GM21619 (cell line): Measurements from ENCODE around the gene ASB13.

Experiments
- ATAC-seq: cut with Tn5 transposase; IDR thresholded peaks from one replicate; pipeline ENCODE4 v1.9.1; 2021; ENCODE audit not compliant: unreplicated experiment

ASB13 gene

DNA sequence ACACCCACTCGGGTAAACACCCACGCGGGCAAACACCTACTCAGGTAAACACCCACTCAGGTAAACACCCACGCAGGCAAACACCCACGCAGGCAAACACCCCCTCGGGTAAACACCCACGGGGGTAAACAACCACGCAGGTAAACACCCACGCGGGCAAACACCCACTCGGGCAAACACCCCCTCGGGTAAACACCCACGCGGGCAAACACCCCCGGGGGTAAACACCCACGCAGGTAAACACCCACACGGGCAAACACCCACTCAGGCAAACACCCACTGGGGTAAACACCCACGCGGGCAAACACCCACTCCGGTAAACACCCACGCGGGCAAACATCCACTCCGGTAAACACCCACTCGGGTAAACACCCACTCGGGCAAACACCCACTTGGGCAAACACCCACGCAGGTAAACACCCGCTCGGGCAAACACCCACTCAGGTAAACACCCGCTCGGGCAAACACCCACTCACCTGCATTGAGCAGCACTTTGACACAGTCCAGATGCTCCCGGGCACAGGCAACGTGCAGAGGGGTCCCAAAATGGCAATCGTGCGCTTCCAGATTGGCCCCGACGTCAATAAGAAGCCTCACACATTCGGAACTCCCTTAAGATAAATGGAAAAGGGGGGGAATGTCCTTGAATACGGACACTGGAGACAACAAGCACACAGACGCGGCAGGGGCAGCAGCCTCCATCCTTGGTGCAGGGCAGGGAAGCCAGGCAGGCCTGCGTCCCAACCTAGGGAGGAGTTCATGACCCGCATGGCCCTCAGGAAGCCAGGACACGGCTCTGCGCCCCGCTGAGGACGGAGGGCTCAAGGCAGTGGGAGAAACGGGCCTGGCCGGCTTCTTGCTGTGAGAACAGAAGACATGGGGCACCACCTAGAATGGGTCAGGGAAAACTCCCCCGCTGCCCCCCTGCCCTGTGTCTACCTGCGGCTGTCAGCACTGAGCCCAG lies 17.6 kb downstream of the ASB13 start:
- ATAC-seq = no peak

DNA sequence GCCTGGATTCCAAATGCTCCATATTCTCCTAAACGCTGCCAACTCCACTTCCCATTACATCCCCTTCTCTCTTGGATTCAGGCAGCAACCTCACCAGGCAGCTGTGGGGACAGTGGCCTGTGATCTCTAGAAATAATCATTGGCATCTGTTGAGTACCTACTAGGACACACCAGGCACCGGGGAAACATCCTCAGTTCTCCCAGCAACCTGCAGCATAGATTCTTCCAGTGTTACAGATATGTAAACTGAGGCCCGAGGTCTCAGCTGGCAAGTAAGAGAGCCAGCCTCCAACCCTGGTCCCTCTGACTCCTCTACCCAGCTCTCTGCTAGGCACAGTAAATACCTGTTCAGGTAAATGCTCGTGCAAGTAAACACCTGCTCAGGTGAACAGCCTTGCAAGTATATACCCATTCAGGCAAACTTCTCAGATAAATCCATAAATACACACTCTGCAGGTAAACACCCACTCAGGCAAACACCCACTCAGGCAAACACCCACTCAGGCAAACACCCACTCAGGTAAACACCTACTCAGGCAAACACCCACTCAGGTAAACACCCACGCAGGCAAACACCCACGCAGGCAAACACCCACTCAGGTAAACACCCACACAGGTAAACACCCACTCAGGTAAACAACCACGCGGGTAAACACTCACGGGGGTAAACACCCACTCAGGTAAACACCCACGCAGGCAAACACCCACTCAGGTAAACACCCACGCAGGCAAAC lies 18.7 kb downstream of the ASB13 start:
- no peak for ATAC-seq

DNA sequence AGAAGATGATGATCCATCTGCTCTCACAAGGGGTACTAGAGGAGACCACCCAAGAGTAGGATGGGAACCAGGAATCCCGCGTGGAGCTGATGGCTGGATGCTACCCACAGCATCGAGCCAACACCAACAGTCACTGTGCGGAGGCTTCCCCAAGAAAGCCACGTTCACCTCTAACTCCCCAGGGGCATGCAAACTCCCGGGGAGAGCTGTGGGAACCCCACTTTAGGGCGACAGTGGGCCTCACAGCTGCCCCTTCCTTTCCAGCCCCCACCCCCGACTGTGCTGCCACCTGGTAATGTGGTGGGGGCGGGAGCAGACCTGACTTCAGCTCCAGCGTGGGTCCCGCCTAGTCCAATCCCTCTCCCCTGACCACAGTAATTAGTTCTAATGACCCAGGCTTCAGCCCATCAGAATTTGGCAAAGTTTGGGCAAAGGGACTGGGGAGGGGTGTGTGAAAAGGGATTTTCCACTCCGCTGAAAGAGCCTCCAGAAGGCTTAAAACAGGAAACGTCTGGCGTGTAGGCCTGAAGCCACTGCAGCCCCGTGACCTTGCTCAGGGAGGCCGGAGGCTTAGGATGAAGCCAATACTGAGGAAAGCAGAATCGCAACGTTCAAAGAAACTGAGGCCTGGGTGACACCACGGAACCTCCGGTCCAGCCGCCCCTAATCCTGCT lies 20.3 kb downstream of the ASB13 start:
- ATAC-seq = no peak

DNA sequence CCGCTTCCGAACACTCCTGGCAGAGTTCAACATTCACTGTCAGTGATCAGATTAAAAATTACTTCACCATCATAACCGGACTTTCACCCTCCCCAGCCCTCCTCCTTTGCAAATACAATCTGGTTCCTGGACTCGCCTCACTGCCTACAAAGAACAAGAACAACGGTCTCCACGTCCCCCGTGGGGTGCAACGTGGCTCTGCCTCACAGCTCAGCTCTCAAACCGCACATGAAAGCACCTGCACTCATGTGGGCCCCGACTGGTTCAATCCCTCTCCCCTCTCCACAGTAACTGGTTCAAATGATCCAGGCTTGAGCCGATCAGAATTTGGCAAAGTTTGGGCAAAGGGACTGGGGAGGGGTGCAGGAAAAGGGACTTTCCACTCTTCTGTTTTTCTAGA lies 21.0 kb downstream of the ASB13 start:
- ATAC-seq = no peak

DNA sequence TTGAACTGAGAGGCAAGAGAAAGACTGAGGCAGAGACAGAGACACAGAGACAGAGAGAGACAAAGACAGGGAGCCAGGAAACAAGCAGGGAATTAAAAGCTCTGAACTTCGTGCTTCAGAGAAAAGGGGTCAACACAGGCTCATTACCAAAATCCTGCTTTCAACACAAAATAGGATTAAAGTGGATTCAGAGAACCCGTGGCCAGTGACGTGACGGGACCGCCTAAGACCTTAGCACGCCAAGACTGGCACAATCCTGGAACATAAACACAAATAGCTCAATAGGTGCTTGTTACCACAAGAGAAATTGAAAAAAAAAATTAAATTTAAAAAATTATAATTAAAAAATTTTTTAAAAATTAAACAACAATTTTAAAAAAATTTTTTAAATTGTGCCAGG lies 21.5 kb downstream of the ASB13 start:
- ATAC-seq = no peak

DNA sequence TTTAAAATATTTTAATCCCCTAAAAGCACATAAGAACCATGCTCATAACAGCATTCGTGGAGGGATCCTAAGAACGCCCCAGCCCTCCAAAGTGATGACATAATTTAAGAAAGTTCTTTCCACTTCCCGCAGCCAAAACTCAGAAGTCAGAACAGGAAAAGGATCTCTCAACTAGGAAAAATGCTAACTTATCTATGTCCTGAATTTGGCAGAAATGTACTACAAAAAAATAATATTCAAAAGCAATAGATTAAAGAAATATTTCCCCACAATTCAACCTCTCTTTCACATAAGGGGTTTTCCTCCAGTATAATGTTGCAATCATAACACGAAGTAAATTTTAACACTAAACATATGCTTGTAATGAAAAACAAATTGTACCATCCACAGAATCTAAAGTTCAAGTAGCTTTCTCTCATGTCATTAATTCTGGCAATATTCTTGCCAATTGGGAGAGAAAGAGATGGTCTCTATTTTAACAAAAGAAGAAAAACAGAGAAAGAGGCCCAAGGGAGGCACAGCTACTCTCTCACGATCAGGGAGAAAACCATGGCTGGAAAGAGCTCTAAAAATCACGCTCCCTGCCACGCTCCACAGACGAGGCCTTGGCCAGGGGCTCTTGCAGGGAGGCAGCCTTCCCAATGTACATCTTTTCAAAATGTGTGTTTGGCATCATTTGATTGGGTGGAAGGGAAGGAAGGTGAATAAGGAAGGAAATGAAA lies 22.9 kb downstream of the ASB13 start:
- ATAC-seq = no peak

DNA sequence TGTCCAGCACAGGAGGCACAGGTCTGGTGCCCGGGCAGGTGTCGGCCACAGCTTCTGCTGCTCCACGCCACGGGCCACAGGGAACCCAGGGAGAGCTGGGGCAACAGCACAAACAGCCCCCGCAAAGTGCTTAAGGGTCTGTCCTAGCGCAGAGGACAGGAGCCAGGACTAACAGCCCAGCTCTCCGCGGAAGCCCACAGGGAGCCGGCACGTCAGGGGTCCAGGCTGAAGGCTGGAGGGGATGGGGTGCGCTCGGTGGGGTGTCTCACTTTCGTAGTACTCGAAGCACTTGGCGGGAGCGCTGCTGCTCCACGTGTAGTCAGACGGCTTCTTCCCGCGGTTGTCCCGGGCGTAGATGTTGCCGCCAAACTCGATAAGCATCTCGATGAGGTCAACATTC lies 24.9 kb downstream of the ASB13 start:
- ATAC-seq = no peak

DNA sequence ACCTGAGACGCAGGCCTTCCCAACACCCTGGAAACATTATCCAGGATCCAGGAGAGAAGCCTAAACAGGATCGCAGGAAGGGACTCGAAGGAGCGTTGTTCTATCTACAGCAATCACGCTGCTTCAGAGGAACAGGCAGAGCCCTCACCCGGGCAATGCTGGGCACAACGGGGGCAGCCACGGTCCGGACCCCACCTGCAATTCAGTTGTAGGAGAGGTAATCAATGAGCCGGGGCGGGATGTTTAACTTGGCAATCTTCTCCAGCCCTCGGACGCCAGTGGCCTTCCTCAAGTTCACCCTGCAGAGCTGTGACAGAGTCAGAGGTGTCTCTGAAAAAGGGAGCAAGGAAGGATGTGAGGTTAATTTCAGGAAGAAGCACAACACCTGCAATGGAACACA lies 25.9 kb downstream of the ASB13 start:
- no peak for ATAC-seq

DNA sequence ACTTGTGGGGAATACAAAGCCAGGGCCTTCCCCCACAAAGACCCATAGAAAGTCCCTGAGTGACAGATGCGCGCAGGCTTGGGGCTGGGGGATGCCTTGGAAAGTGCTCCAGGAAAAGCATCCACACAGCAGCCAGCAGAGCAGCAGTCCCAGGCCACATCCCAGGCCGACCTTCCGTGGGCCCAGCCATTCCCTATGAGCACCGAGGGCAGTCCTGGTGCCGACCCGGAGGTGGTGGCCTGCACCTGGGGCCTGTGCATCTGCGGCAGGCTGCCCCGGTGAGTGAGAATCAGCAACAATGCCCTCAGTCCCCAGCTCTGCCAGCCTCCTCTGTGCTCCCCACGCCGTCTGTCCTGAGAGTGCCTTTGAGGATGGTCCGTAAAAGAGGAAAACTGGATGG lies 26.4 kb downstream of the ASB13 start:
- ATAC-seq = no peak

DNA sequence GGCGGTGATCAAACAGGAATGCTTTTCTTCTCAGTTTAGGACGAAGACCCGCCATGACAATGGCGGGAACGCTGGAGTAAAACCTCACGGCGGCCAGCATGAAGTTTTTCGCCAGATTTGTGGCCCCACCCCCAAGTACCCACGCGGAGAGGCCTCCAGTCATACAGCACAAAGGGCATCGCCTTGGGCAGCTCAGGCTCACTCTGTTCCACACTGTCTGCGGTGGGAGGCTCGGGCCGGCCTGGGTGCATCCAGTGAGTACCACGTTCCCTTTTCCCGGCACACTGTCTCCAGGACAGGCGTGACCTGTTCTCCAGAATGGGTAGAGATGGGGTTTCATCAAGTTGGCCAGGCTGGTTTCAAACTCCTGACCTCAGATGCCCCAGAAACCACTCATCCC lies 27.3 kb downstream of the ASB13 start:
- ATAC-seq = no peak

DNA sequence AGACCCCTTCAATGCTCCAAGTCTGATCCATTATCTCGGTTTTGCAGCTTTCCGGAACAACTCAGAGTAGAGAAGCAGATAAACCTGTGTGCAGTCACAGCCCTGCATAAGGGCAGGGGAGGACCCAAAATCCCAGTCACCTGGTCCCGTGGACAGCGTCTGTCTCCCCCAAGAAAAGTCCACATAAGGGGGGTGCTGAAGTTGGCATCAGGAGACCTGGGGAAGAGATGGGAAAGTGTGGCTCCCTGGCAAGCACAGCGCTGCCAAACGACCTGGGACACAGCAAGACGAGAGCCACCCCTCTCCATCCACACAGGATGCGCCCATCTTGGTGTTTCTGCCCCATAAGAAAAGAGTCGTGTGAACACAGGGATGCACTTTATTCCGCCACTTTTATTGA lies 27.9 kb downstream of the ASB13 start:
- no peak for ATAC-seq

DNA sequence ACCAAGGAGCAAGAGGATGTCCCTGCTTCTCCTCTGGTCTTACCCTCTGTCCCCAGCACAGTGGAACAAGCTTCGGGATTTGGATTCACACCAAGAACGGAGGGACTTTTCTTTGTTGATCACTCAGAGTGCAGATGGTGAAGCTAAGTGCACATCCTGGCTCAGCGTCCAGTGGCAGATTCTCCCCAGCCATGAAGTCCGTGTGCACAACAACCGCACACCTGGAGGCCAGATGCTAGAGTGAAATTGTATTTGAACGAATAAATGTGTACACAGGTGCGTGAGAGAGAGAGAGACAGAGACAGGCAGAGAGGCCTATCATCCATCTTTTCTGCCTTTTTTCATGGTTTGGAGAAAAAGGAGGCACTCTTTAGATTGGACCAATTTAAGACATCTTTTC lies 31.5 kb downstream of the ASB13 start:
- no peak for ATAC-seq

DNA sequence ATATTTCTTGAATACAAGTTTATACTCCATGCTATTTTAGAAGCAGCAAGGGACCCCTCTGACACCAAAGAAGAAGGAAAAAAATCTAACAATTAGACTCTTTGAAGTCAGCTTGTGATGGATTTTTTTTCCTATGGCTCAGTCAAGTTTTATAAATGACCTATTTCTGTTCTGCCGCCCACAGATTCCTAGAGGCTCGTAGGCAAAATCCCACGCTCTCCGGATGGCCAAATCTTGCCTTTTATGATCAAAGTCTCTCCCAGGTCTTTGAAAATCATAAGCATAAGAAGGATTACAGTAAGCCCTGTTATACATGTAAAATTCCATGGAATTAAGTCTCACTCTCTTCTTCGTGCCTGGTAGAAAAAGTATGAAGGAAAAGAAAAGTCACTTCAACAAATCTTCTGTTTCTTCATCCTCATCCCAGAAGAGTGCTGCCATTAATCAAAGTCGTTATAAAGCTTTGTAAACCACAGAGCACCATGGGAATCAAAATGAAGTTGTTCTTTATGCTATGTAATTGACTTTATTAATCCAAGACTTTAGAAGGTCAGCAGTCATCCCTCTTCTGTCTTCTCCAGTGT lies 33.1 kb downstream of the ASB13 start:
- no peak for ATAC-seq

DNA sequence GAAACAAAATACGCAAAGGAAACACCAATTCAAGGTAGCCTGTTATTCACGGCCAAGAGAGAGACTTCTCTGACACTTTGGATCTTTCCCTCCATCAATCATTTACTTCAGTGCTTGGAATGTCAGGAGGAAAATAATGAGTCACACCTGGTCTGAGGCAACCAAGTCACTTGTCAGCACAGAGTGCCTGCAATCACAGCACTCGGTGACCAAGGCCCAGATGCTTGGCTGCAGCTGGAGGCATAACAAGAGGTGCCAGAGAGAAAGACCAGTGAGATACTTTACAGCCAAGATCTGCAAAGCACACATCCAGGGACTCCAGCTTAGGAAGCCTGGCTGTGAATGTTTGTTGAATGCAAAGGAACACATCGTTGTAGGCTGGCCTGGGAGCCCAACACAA lies 33.9 kb downstream of the ASB13 start:
- no peak for ATAC-seq

DNA sequence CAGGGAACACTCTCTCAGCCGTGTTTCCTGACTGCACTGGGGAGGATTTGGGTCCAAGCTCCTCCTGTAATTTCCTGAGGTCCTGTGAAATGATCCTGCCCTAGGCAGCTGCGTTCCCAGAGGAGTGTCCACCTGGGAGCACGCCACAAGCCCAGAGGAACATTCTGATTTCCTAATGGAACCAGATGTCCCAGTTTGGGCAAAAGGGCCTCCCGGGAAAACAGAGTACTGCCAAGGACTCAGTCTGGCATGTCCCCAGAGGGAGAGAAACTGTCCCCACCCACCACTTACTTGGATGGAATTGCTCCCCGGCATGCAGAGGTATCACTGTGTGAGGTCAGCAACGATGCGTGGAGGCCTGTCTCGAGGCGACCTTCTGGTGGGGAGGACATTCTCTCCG lies 34.5 kb downstream of the ASB13 start:
- ATAC-seq = no peak

DNA sequence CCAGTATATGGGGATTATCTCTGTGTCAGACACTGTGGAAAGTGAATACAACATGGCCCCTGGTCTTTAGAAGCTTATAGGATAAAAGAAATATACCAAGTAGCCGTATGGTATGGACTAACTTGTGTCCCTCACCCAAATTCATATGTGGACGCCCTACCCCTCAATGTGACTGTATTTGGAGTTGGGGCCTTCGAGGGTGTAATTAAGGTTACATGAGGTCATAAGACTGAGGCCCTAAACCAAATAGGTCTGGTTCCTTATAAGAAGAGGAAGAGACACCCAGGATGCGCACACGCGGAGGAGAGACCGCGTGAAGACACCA lies 36.3 kb downstream of the ASB13 start:
- no peak for ATAC-seq

DNA sequence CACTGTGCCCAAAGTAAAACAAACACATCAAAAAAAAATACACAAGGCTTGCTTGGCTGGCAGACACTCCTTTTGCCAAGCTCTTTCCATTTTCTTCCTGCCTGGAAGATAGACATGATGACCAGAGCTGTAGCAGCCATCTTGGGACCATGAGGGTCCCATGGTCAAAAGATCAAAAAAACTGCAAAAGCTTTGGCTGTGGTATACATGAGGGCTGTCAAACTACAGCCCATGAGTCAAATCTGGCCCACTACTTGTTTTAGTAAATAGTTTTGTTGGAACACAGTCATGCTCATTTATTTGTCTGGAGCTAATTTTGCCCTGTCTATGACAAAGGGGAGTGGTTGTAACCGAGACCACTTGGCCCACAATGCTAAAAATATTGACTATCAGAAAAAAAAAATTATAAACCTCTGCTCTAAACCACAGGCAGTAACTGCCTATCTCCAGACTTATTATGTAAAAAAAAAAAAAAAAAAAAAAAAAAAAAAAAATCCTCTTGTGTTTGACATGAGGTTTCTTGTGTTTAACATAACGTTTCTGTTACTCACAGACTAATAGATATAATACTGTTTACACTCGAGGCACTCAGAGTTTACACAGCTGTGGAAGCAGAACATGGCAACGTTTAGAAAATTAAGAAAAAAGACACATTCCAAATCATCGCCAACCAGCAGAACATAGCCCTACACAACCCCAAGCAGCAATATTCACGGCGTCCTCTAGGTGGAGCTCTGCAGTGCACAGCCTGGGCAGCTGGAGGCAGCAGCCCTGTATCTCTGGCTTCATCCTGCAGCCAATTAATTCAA lies 36.9 kb downstream of the ASB13 start:
- peak; percentile 84 for ATAC-seq

DNA sequence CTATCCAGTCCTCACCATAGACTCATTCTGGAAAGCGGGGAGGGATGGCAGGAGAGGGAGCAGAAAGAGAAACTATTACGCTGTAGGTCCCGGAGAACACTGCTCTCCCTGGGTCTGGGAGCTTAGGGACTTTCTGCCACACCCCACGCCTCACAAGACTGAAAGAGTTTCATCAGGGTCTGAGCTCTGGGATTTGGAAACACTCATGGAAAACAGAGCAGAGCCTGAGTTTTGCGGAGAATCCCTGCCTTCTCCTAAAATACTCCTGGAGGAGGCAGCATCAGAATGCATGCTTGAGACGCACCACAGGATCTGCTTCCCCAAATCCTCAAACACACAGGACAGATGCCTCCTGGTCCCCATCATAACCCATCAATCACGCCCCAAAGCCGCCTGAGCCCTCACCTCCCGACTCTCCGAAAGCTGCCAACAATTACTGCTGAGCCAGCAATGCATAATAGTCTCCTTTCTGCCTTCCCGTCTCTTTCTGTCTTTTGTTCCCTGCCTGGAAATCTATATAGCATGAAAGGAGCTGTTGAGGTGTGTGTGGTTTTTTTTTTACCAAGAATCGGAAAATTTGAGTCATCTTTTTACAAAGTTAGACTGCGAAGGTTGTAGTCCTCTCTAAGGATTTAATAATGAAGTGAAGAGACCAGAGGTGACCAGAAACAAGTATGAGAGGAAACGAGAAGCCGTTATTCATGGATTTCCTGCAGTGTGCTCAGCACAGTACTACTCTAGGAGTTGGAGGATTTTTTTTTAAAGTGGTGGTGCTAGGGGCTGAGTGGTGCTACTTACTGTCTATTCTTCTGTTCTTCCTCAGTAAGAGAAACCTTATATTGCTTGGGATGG lies 37.7 kb downstream of the ASB13 start:
- ATAC-seq = no peak

DNA sequence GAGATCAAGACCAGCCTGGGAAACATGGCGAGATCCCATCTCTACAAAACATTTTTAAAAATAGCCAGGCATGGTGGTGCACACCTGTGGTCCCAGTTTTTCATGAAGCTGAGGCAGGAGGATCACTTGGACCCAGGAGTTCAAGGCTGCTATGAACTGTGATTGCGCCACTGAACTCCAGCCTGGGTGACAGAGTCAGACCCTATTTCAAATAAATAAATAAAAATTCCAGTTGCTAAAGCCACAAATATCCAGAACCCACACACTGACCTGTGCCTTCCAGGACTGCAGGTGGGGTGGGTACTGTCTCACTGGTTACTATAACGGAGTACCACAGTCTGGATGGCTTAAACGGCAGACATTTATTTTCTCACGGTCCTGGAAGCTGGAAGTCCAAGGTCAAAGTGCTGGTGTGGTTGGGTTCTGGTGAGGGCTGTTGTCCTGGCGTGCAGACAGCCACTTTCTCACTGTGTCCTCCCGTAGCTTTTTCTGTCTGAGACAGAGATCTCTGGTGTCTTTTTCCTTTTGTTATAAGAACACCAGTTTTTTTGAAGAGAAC lies 38.8 kb downstream of the ASB13 start:
- ATAC-seq = no peak
